K562 (cell line): ENCODE measurements around the gene TTC5.
"Not testable (repeated sequence)": the region's sequence is repeated elsewhere in the genome, so short reads cannot be mapped to it uniquely, and the experiment has no call there.

Experiments used
- MEF2A ChIP-seq: IDR thresholded peaks from 2 replicates; pipeline ENCODE4 v1.6.1; 2011; ENCODE audit warnings: low read depth, mild to moderate bottlenecking, low read length, moderate library complexity; ENCODE audit not compliant: control insufficient read depth
- ZKSCAN1 ChIP-seq: fragments of 150-350 bp; IDR thresholded peaks from 2 replicates; pipeline ENCODE4 v1.6.1; 2016; ENCODE audit warnings: low read depth, low read length
- ZNF146 ChIP-seq: IDR thresholded peaks from one replicate; pipeline ENCODE4 v1.6.1; 2018; ENCODE audit warnings: missing compliant biosample characterization; ENCODE audit not compliant: unreplicated experiment
- TF ChIP-seq, protein P1 (sequence below), 3 experiments: IDR thresholded peaks in 2 of 3; conservative IDR thresholded peaks in 1 of 3; 2 replicates each; pipeline ENCODE4 v1.5.1; 2011 to 2012; ENCODE audit warnings: low read length in 3 of 3, mild to moderate bottlenecking in 3 of 3, control low read depth in 2 of 3, improper control_type of control experiment in 1 of 3, inconsistent platforms in 1 of 3, low read depth in 1 of 3, mixed read lengths in 1 of 3, moderate library complexity in 1 of 3; ENCODE audit not compliant: insufficient read depth in 2 of 3

DNA sequence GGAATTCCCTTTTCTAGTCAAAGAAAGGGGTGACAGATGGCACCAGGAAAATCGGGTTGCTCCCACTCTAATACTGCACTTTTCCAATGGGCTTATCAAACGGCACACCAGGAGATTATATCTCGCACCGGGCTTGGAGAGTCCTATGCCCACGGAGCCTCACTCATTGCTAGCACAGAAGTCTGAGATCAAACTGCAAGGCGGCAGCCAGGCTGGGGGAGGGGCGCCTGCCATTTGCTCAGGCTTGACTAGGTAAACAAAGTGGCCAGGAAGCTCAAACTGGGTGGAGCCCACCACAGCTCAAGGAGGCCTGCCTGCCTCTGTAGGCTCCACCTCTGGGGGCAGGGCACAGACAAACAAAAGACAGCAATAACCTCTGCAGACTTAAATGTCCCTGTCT lies 25.5 kb downstream of the TTC5 start:
- not testable (repeated sequence) for TF ChIP-seq MEF2A; ZKSCAN1; ZNF146 (CRISPR knock-in tag)
- TF ChIP-seq, protein P1, sequence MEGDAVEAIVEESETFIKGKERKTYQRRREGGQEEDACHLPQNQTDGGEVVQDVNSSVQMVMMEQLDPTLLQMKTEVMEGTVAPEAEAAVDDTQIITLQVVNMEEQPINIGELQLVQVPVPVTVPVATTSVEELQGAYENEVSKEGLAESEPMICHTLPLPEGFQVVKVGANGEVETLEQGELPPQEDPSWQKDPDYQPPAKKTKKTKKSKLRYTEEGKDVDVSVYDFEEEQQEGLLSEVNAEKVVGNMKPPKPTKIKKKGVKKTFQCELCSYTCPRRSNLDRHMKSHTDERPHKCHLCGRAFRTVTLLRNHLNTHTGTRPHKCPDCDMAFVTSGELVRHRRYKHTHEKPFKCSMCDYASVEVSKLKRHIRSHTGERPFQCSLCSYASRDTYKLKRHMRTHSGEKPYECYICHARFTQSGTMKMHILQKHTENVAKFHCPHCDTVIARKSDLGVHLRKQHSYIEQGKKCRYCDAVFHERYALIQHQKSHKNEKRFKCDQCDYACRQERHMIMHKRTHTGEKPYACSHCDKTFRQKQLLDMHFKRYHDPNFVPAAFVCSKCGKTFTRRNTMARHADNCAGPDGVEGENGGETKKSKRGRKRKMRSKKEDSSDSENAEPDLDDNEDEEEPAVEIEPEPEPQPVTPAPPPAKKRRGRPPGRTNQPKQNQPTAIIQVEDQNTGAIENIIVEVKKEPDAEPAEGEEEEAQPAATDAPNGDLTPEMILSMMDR (IDR thresholded peaks at IDR 0.05 in 2 of 3, conservative IDR thresholded peaks at IDR 0.05 in 1 of 3; ENCODE audit: insufficient read depth in 2 of 3, low read depth in 1 of 3, low read length in 3 of 3) = not testable (repeated sequence)
